DMS53 treated with DMSO at 0.1 percent for 48 hours (cell line): ENCODE results near the gene CUEDC1.
A peak's percentile ranks its signal among the peaks of the same experiment; 100 is the strongest.
"Not testable (repeated sequence)": the region's sequence is repeated elsewhere in the genome, so short reads cannot be mapped to it uniquely, and the experiment has no call there.

Source experiments
- DNase-seq: peaks from one replicate; lab custom pipeline; 2025; ENCODE audit not compliant: unreplicated experiment; lab: John Stamatoyannopoulos, UW

The CUEDC1 gene

DNA sequence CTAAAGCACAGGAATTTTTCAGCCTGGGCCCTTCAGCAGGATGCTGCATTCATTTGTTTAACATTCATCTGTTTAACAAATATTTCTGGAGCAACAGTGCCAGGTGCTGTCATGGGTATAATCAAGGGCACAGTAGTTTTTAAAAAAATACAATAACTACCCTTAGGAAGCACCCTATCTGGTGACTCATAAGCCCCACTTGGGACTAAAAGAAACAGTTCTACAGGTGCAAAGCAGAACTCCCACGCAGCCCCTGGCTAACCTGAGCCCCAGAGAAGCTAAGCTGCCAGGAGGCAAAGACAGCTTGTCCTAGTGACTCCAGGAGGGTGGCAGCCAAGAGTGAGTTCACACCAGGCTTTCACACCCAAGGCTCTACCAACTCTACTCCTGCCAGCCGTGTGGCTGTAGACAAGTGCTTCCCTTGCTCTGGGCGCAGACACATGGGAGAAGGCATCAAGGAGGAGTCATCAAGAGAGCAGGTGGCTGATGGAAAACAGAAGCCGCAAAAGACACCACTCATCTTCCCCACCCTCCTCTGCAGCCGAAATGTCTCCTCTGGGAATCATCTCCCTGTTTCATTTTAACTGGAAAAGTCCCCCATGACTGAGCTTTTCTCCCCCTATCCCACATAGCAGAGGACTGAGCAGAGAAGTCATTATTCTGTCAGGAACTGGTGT lies 14.4 kb downstream of the CUEDC1 start:
- peak; percentile 86 for DNase-seq

- DNase-seq = peak; percentile 84
Observed at GRCh38 chr17:57940231-57940630, 15.0 kb downstream of the CUEDC1 start.

GRCh38 chr17:57939797-57940196 lies 15.4 kb downstream of the CUEDC1 start:
- peak; percentile 91 for DNase-seq

- peak; percentile 94 for DNase-seq
Observed at GRCh38 chr17:57938061-57938502, 17.1 kb downstream of the CUEDC1 start.

DNA sequence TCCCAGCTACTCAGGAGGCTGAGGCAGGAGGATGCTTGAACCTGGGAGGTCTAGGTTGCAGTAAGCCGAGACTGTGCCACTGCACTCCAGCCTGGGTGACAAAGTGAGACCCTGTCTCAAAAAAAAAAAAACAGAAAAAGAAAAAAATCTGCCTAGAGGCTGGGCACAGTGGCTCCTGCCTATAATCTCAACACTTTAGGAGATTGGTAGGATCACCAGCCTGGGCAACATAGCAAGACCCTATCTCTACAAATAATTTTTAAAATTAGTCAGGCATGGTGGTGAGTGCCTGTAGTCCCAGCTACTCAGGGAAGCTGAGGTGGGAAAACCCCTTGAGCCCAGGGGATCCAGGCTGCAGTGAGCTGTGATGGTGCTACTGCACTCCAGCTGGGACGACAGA lies 17.7 kb downstream of the CUEDC1 start:
- no peak for DNase-seq

DNA sequence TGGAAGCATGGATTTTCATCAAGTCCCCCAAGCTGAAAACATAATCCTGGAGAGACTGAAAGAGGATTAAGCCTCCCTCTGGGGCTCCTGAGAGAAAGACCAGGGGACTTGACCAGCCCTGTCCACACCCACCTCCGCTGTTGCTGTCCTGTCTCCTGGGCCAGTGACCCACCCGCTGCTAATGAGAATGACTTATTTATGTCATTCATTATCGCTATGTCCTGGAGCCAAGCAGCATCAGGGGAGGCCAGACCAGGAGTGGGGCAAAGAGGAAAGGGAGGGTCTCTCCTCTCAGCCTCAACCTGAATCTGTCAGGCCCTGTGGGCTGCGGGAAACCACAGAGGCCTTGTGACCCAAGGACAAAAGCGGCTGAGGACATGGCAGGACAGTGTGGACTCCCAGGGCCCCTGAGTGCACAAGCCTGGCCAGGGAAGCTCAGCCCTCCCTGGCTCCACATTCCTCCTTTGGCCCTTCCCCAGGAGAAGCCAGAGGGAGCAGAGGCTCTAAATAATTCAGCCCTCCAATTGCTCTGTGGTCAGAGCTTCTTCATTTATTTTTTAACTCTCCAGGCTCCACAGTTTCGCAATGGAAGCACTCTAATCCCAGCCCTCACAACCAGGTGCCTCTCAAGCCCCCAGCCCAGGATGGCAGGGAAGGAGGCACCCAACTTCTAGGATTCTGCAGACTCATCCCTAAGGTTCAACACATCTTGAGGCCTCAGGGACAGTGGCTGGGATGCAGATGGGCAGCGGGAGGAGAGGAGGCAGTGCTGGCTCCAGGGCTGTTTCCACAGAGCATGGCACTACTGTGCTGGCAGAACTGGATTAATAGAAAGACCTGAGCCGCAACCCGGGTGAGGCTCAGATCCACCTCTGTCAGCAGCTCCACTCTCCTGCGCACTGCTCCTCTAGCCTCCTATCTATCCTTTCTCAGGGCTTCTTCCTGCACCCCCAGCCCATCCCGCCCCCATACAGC lies 19.1 kb downstream of the CUEDC1 start:
- no peak for DNase-seq

GRCh38 chr17:57931488-57932137 lies 23.6 kb downstream of the CUEDC1 start:
- no peak for DNase-seq

- DNase-seq = no peak
Observed at GRCh38 chr17:57930239-57930638, 25.0 kb downstream of the CUEDC1 start.

DNA sequence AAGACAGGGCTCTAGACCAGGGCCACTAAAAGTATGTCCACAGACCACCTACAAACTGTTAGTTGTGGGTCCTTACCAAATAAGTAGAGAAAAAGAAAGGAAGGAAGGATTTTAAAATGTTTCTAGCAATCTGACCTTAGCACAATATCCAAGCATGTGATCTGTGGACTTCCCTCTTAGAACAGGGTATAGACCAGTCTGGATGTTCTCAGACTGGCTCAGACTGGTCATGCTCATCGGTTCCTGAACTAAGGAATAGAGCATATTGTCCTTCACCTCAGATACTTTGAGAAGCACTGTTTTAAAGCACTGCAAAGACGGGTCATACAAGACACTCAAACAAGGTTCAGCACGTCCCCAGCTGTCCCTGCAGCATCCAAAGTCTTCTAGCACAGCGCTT lies 25.8 kb downstream of the CUEDC1 start:
- DNase-seq = no peak

DNA sequence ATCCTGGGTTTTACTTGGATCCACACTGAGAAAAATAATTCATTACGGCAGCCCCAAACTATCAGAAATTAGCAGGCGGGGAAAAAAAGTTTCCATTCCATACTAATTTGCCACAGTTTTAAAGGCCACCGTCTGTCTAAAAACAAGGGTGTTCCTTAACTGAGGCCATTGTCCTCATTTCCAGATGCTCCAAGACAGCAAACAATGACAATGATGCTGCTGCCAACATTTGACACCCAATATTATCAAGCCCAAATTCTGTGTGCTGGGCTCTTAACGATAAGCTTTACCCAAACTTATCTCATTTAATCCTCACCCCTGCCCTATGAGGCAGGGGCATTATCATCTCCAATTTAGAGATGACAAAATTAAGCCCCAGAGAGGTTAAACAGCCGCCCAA lies 26.3 kb downstream of the CUEDC1 start:
- no peak for DNase-seq

DNA sequence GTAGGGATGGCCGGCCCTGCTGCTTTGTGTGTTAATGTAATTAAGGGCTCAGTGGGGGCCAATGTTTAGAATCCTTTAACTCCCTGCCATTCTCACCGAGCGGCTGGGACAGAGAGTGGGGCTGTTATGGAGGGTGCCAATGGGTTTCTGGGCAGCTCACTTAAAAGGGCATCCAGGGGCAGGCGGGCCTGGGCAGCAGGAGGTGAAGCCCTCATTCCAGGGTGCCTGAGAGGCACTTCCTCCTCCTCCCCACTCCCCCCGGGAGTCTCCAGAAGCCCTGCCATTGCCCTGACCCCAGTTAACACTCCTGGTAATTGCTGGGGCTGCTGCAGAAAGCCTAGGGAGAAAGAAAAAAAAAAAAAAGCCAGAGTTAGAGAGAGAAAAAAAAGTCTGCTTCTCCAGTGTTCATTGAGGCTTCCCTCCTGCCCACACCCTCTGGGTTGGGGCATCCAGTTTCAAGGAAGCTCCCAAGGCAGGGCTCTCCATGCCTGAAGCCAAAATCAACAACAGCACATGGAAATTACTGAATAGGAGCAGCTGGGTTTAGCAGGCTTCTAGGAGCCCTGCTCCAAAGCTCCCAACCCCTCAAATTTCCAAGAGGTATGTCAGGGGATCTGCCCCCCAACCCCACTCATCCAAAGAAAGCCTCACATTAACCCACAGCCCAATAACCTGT lies 28.0 kb downstream of the CUEDC1 start:
- no peak for DNase-seq

DNA sequence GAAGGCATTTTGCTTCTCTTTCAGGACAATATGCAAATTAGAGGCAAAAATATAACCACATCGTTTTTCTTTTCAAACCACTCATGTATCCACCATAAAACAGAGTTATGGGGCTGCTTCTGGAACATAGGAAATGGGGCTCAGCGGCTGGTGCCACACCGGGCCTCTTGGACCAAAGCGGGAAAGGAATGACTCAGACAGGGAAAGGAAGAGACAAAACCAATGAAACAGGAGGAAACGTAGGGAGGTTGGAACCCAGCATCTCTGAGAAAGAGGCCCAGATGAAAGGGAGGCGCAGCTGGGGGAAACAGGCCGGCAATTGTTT lies 28.5 kb downstream of the CUEDC1 start:
- DNase-seq = no peak

DNA sequence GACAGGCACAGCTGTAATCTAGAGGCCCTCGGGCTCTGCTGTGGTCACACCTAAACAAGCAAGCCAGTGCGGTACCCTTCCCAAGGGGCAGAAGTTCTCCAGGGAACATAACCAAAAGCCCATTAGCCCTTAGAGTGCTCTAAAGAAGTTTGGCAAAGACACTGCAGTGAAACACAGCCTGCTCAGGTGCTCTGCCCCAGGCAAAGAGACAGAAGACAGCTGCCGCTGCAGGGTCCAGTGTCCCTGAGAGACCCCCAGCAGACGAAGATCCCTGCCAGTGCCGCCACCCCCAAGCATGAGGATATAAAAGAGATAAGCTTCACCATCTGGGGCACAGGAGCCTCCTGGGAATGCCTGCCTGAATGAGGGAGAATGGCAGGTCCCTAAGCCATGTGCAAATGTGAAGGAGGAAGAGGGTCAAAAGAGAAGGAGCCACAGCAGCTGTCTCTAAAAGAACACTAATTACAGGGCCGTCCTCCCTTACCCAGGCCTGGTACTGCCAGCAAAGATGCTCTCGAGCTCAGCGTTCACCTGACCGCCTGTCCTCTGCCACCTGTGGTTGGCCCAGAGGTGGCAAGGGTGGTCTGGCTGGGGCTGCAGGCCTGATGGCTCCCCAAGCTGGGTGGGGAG lies 29.7 kb downstream of the CUEDC1 start:
- no peak for DNase-seq

GRCh38 chr17:57924677-57925076 lies 30.5 kb downstream of the CUEDC1 start:
- no peak for DNase-seq

DNA sequence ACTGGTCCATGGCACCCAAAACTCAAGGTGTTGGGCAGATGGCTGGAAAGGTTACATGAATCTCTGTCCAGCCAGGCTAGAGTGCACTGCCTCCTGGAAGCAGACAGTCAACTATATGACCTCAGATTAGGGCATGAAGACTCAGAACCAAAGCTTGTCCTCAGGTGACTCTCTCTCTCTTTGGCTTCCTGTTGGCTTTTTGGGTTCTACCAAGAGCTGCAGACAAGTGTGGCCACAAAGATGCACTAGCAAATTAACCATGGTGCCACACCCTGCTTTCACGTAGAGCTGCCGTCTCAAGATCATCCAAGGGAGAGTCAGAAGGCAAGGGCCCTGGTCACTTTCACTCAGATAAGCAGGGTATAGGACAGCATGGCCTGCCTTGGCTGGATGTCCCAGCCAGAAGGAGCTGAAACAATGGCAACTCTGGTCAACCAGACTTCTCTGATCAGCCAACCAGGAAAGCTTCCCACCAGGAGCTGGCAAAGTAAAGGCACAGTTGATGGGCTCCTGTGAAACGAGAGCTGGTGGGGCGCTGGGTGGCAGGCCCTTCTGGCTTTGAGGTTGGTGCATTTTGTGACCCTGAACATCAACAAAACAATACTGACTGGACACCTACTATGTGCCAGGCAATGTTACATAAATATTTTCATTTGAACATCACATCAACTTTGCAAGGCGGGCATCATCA lies 31.9 kb downstream of the CUEDC1 start:
- no peak for DNase-seq

- DNase-seq = not testable (repeated sequence)
Observed at GRCh38 chr17:57922745-57923144, 32.5 kb downstream of the CUEDC1 start.

GRCh38 chr17:57920916-57921703 lies 34.1 kb downstream of the CUEDC1 start:
- no peak for DNase-seq

- no peak for DNase-seq
Observed at GRCh38 chr17:57919918-57920317, 35.3 kb downstream of the CUEDC1 start.
